Mammary epithelial cell (primary cell): ENCODE data around the gene ATAD5.

ENCODE experiments used
- EZH2 ChIP-seq: IDR thresholded peaks from 2 replicates; pipeline ENCODE4 v1.6.1; 2012; ENCODE audit warnings: low read length, inconsistent platforms, borderline replicate concordance
- TF ChIP-seq, protein P1 (sequence below), 2 donors: IDR thresholded peaks in 1 of 2; conservative IDR thresholded peaks in 1 of 2; 2 replicates each; pipeline ENCODE4 v1.5.1; 2011 to 2012; ENCODE audit warnings: inconsistent platforms in 2 of 2, low read length in 2 of 2, mild to moderate bottlenecking in 2 of 2, control low read depth in 1 of 2, low read depth in 1 of 2; ENCODE audit not compliant: insufficient read depth in 1 of 2; ENCODE audit errors: extremely low read depth in 1 of 2

DNA sequence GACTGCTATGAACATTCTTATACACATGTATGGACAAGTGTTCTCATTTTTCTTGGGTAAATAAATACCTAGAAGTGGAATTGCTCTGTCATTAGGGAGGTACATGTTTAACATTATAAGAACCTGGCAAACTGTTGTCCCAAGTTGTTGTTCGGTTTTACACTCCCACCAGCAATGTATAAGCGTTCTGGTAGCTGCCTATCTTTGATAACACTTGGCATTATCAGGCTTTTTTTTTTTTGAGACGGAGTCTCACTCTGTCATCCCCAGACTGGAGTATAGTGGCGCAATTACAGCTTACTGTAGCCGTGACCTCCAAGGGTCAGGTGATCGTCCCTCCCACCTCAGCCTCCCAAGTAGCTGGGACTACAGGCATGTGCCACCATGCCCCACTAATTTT lies 16.3 kb downstream of the ATAD5 start:
- TF ChIP-seq, protein P1, sequence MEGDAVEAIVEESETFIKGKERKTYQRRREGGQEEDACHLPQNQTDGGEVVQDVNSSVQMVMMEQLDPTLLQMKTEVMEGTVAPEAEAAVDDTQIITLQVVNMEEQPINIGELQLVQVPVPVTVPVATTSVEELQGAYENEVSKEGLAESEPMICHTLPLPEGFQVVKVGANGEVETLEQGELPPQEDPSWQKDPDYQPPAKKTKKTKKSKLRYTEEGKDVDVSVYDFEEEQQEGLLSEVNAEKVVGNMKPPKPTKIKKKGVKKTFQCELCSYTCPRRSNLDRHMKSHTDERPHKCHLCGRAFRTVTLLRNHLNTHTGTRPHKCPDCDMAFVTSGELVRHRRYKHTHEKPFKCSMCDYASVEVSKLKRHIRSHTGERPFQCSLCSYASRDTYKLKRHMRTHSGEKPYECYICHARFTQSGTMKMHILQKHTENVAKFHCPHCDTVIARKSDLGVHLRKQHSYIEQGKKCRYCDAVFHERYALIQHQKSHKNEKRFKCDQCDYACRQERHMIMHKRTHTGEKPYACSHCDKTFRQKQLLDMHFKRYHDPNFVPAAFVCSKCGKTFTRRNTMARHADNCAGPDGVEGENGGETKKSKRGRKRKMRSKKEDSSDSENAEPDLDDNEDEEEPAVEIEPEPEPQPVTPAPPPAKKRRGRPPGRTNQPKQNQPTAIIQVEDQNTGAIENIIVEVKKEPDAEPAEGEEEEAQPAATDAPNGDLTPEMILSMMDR (conservative IDR thresholded peaks at IDR 0.05 in 1 of 2, IDR thresholded peaks at IDR 0.05 in 1 of 2; ENCODE audit: extremely low read depth in 1 of 2, insufficient read depth in 1 of 2, low read depth in 1 of 2, low read length in 2 of 2): no peak
- TF ChIP-seq EZH2: no peak
